Heart left ventricle (tissue), 16 donors: ENCODE measurements around the gene BATF. TPM values are rescaled to one million over a fixed set of nuclear protein-coding genes. Genes with fewer than 3 reads are reported as not detected.

ENCODE experiments used
- ATAC-seq, 4 donors: fragments of 200-7000 bp; cut with Tn5 transposase; one replicate each; pipeline ENCODE4 v1.9.1; 2020 to 2022; ENCODE audit warnings: moderate library complexity in 4 of 4, mild to moderate bottlenecking in 3 of 4, moderate number of reproducible peaks in 1 of 4
- DNase-seq, 5 donors: peaks; one replicate each; pipeline ENCODE4 v3.0.0-alpha.2; 2020
- H3K27ac ChIP-seq, 12 donors: fragments of 200-600 bp; sonication (generic) in 4 of 12; one replicate each; pipeline versions ENCODE4 v1.5.0 to v1.8.0; 2016 to 2022; ENCODE audit warnings: mild to moderate bottlenecking in 2 of 12
- H3K27me3 ChIP-seq, 9 donors: fragments of 200-600 bp; sonication (generic) in 2 of 9; one replicate each; pipeline versions ENCODE4 v1.5.1 to v1.8.0; 2016 to 2022; ENCODE audit warnings: mild to moderate bottlenecking in 3 of 9
- H3K36me3 ChIP-seq, 9 donors: fragments of 200-600 bp; sonication (generic) in 2 of 9; one replicate each; pipeline versions ENCODE4 v1.5.0 to v1.8.0; 2018 to 2022; ENCODE audit warnings: mild to moderate bottlenecking in 2 of 9
- H3K4me1 ChIP-seq, 12 donors: fragments of 200-600 bp; sonication (generic) in 4 of 12; one replicate each; pipeline versions ENCODE4 v1.5.0 to v1.8.0; 2016 to 2022; ENCODE audit warnings: mild to moderate bottlenecking in 3 of 12
- H3K4me3 ChIP-seq, 12 donors: fragments of 200-600 bp; sonication (generic) in 4 of 12; one replicate each; pipeline versions ENCODE4 v1.5.0 to v1.8.0; 2017 to 2022; ENCODE audit warnings: mild to moderate bottlenecking in 9 of 12, moderate library complexity in 4 of 12
- H3K9me3 ChIP-seq, 12 donors: fragments of 200-600 bp; sonication (generic) in 4 of 12; one replicate each; pipeline versions ENCODE4 v1.5.0 to v1.8.0; 2016 to 2022; ENCODE audit warnings: mild to moderate bottlenecking in 1 of 12
- CTCF ChIP-seq, 12 donors: fragments of 200-600 bp; sonication (generic) in 4 of 12; IDR thresholded peaks; one replicate each; pipeline versions ENCODE4 v1.5.0 to v1.8.0; 2018 to 2022; ENCODE audit warnings: antibody characterized with exemption in 12 of 12, mild to moderate bottlenecking in 5 of 12
- POLR2A ChIP-seq, 2 donors: fragments of 450-650 bp; IDR thresholded peaks; one replicate each; pipeline ENCODE4 v1.6.1; 2017; ENCODE audit warnings: antibody characterized with exemption in 2 of 2, mild to moderate bottlenecking in 2 of 2, moderate library complexity in 2 of 2
- WGBS, 4 donors: extraction: QIAGEN DNeasy Blood & Tissue Kit in 2 of 4; methylation state at CpG; one replicate each; pipeline versions ENCODE4 v1.1.5 to v1.1.7; 2013 to 2018; 5-methylcytosine and 5-hydroxymethylcytosine counted together
- intact Hi-C, 10 donors: fragments of 100-400 bp; cut with DNase I; formaldehyde crosslinking; loops; one replicate each; pipeline versions ENCODE4 v1.11.1 to v1.14.2; 2022
- polyA plus RNA-seq, 2 donors: library from polyadenylated mRNA; stranded (reverse); fragments of 200-250 nt; gene quantifications; one replicate each; pipeline ENCODE4 v1.2.3, GENCODE V29; 2013
- total RNA-seq, 9 donors: library from RNA; depleted of rRNA in 2 of 9; stranded (reverse); fragments of >200 nt in 2 of 9; fragmentation: NEBNext Ultra II Directional in 3 of 9; extraction: Animal tissue kit (Norgen Biotek cat#: 25700) in 3 of 9; gene quantifications; one replicate each; pipeline versions ENCODE4 v1.1.0 to v1.2.4, GENCODE V29; 2016 to 2023
- donor health status: ischemic (EF 13 %, LVEDD 7.1; RV severe dilation, severe dysfunction).
- donor health status: healthy with polysubstance abuse.
- donor health status: DM: no; HTN: yes; CAD: no.
- donor health status: DM: no; HTN: no; CAD: no.
- donor health status: ischemic (EF 25% LVEDD 6.9; RV normal size, moderate dysfunction).
- donor health status: ischemic (EF 25% LVEDD 5.7; RV mildly dilated, moderate dysfunction).
- donor health status: healthy.
- donor health status: DM: yes; HTN: yes; CAD: no.
- donor health status: ischemic (EF 35%, LVEDD 5.7; RV mildly dilated, moderate dysfunction).
- donor health status: nonischemic (EF 11% LVEDD 7.7; RV severe dilation, severe dysfunction).
- donor health status: DM: yes; HTN: yes; CAD: no.
- donor health status: PGD.
- donor health status: ischemic (EF 29% LVEDD 5.4; RV normal size, mild dysfunction).
- donor health status: nonischemic (EF 23%, LVEDD 6.1; RV moderate dilation, normal function).

Gene BATF
- total and polyA plus RNA-seq, 11 donors: 0.40 to 8.3 (median 1.0) TPM; not detected in 1

GRCh38 chr14:75477881-75478280 lies 44.4 kb upstream of the BATF start:
- ATAC-seq (peak in 1 of 4 donors; percentile 10), DNase-seq (no peak)
- TF ChIP-seq CTCF (IDR thresholded peaks at IDR 0.05): no peak
- TF ChIP-seq POLR2A (IDR thresholded peaks at IDR 0.05): no peak
- Histone ChIP-seq H3K27ac (no peak overlapping the region), H3K36me3 (peaks cover 0 to 35% (median 20%) of the 10 kb centered on the region in 9 donors), H3K4me3 (no peak overlapping the region), H3K9me3 (no peaks in the 10 kb centered on the region), H3K4me1 (no peaks in the 10 kb centered on the region), H3K27me3 (no peaks in the 10 kb centered on the region)
- intact Hi-C loops: loop anchor here in 1 of 10 donors (5.0 kb wide), 1 partner anchor 41 kb away; no protein-coding TSS in a partner anchor
- 79 to 91% (median 87%) methylated on average over 5 of the region's 5 CpGs for WGBS, 4 donors

DNA sequence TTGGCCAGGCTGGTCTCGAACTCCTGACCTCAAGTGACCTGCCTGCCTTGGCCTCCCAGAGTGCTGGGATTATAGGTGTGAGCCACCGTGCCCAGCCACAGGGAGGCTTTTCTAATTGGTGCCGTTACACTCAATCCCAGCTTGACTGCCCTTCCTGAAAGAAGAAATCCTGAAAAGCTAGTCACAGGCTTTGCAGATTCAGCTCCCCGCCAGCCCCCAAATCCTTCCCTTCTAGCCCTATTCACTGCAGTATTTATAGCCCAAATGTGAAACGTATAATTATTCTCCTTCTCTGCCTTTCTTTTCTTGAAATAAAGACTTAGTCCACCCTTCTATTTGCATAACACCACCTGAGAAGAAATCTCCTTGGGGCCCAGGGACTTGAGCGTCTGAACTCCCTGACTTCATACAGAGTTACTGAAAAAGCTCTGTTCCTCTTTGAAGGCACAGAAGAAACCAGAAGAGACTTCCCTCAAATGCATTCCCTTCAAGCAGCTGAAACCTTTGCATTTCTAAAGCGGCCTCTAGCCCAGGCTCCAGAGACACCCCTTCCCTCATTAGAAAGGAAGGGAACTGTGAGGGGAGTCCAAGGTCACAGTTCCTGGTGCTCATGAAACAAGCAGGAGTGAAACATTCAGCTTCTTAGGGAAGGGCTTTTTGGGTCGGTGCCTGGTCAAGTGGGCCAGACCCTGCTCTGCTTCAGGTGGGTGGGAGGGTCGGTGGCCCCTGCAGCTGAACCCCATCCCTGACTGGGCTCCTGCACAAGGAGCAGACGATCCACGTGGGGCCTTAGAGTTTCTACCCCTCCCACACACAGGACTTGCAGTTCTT lies 42.3 kb upstream of the BATF start:
- 53 to 64% (median 58%) methylated on average over 11 of the region's 11 CpGs for WGBS, 4 donors
- no peaks in the 10 kb centered on the region for H3K9me3 ChIP-seq

DNA sequence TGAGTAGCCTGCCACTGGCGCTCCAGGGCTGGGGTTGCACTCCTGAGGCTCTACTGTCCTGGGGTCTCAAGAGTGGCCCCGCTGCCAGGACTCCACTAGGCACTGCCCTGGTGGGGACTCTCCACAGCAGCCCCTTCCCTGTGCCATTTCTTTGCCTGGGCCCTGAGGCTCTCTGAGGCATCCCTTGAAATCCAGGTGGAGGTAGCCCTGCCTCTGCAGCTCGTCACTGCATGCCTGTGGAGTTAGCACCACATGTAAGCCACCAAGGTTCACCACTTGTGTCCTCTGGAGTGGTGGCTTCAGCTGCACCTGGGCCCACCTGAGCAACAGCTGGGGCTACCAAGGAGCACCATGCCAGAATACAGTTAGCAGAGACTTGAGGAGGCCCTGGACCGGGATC lies 39.9 kb upstream of the BATF start:
- intact Hi-C loops: loop anchor here in 4 of 10 donors (10.0 kb wide), 2 partner anchors 48 to 348 kb away; no protein-coding TSS in a partner anchor
- no peak for ATAC-seq

More for the DNA sequence above, 42.3 kb upstream of the BATF start:
- no peak for TF ChIP-seq CTCF (IDR thresholded peaks at IDR 0.05)
- TF ChIP-seq POLR2A (IDR thresholded peaks at IDR 0.05): no peak
- H3K36me3 ChIP-seq: peaks cover 0 to 16% (median 6%) of the 10 kb centered on the region in 9 donors
- H3K4me1 ChIP-seq: no peaks in the 10 kb centered on the region
- H3K4me3 ChIP-seq: no peak overlapping the region
- no peak overlapping the region for H3K27ac ChIP-seq
- ATAC-seq (no peak), DNase-seq (no peak)
- intact Hi-C loops: loop anchor here in 5 of 10 donors (5.0 to 10.0 kb wide), 3 partner anchors 43 to 345 kb away; no protein-coding TSS in a partner anchor
- no peaks in the 10 kb centered on the region for H3K27me3 ChIP-seq

More for the DNA sequence above, 39.9 kb upstream of the BATF start:
- no peaks in the 10 kb centered on the region for H3K4me1 ChIP-seq
- 94 to 99% (median 96%) methylated on average over 2 to 4 of the region's 4 CpGs for WGBS, 4 donors
- TF ChIP-seq CTCF (IDR thresholded peaks at IDR 0.05): no peak
- TF ChIP-seq POLR2A (IDR thresholded peaks at IDR 0.05): no peak
- no peak overlapping the region for H3K27ac ChIP-seq
- H3K27me3 ChIP-seq: no peaks in the 10 kb centered on the region
- no peak overlapping the region for H3K4me3 ChIP-seq
- DNase-seq: no peak
- no peaks in the 10 kb centered on the region for H3K36me3 ChIP-seq
- no peaks in the 10 kb centered on the region for H3K9me3 ChIP-seq
